ENCODE results near the gene TRIM2.

GRCh38 chr4:153322791-153323190 lies 118.5 kb downstream of the TRIM2 start:
- no peak for TF ChIP-seq POLR2A (IDR thresholded peaks at IDR 0.05; ENCODE audit: low read depth, low read length)
- TF ChIP-seq TAF1 (IDR thresholded peaks at IDR 0.05; ENCODE audit: low read depth, low read length), result no peak
- no peak for TF ChIP-seq SPI1 (IDR thresholded peaks at IDR 0.05; ENCODE audit: low read depth, low read length)
- TF ChIP-seq POLR2AphosphoS5 (IDR thresholded peaks at IDR 0.05; ENCODE audit: low read depth, low read length), result no peak
- no peak for TF ChIP-seq POU2F2 (IDR thresholded peaks at IDR 0.05; ENCODE audit: low read depth, low read length)
- TF ChIP-seq PAX5 (IDR thresholded peaks at IDR 0.05; ENCODE audit: insufficient read depth, low read length, severe bottlenecking), result no peak

Measured in GM12891 (cell line).